Raji (cell line): ENCODE results near the gene RO60.

ENCODE experiments used
- POLR2A ChIP-seq: IDR thresholded peaks from 2 replicates; pipeline ENCODE4 v1.6.1; 2011; ENCODE audit warnings: low read depth, low read length, control low read depth; ENCODE audit not compliant: insufficient read depth

The RO60 gene

DNA sequence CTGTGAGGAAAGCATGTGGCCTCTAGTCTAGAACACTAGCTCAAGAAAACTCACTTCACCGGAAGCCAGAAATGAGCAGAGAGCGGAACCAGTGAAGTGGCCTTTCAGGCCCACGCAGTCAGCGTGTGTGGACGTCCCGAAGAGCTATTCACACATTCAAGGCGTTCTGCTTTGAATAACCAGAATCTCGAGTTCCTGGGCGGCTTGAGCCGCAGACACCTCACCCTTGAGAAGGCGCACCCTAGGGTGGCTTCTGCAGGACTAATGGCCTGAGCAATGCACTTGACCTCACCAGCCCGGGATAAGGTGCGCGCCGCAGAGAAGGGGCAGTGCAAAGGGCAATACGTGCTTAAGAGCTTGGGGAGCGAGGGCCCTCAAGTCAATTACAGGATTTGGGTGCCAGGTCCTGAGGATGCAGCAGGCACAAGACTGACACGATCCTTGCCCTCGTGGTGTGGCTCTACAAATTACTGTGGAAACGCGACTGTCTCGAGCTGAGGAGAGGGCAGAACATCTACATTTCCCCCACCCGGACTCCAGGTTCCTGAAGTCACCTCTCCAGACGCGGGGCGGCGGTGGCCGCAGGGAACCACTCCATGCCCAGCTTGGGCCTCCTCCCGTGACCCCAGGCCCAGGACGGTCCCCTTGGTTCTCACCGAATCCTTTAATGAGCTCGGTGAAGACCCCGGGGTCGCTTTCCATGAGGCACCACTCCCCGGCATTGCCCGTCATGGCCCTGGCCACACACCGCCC is 707 bp upstream of the RO60 start:
- peak; percentile 48 for TF ChIP-seq POLR2A

GRCh38 chr1:193060115-193060403 is 647 bp downstream of the RO60 start:
- TF ChIP-seq POLR2A = no peak

GRCh38 chr1:193060406-193060805 is 994 bp downstream of the RO60 start:
- TF ChIP-seq POLR2A = no peak

DNA sequence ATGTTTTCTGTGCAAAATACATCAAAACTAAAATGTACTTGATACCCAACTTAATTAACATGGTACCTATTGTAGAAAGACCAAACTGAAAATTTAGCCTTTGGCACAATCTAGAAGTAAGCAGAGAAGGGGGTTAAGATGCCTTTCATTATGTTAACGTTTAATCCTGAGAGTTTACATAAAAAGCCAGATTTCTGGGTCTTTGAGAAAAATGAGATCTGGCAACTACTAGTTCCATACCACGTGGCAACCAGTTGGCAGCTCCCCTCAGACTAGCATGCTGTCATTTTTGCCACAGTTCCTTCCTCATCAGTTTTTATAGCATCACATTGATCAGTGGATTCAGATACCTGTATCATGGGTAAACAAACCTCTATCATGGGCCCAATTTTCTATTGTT is 1.5 kb downstream of the RO60 start:
- TF ChIP-seq POLR2A = no peak

- no peak for TF ChIP-seq POLR2A
Measured at GRCh38 chr1:193062698-193063463, 3.5 kb downstream of the RO60 start.

- no peak for TF ChIP-seq POLR2A
Measured at GRCh38 chr1:193065954-193066353, 6.5 kb downstream of the RO60 start.

- TF ChIP-seq POLR2A = no peak
Measured at GRCh38 chr1:193066606-193067005, 7.2 kb downstream of the RO60 start.

DNA sequence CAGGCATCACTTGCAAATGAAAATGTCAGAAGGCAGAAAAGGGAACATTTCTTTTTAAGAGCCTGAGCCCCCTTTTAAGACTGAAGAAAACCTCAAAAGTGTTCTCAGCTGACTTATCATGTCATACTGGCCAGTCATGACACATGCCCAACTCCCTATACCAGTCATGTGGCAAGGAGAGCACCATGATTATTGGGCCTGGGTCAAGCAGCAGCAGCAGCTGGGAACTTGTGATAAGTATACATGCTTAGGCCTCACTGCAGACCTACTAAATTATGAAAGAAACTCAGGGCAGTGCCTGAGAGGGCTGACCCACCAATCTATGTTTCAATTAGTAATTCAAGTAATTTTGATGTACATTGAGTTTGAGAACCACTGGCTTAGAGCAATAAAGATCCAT is 8.6 kb downstream of the RO60 start:
- no peak for TF ChIP-seq POLR2A

DNA sequence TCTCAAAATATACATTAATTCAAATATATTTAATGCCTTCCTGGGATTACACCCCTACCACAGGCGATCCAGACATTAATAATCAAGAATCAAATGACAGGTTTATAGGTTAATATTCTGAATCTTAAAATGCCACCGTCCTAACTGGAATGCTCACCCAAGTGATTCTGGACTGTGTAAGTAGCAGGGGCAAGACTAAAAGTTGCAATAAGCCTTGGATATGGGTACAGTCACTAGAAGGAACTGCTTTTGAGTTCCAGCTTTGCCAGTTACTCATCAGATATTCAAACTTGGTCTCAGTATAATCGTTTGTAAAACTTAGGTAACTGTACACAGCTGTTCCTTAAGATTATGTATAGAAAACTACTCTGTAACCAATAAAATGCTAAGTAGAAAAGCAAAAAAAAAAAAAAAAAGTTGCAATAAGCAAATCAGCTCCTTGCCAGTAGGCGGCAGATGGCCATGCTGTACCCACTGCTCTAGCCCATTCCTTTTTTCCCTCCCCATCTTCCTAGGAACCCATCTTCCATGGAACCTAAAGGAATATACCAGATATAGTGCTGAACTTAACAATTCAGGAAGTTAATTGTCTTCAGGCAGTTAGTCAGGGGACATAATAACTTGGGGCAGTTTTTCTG is 10.5 kb downstream of the RO60 start:
- no peak for TF ChIP-seq POLR2A

- no peak for TF ChIP-seq POLR2A
Measured at GRCh38 chr1:193070386-193070753, 11.0 kb downstream of the RO60 start.

- TF ChIP-seq POLR2A = no peak
Measured at GRCh38 chr1:193070942-193071341, 11.5 kb downstream of the RO60 start.

DNA sequence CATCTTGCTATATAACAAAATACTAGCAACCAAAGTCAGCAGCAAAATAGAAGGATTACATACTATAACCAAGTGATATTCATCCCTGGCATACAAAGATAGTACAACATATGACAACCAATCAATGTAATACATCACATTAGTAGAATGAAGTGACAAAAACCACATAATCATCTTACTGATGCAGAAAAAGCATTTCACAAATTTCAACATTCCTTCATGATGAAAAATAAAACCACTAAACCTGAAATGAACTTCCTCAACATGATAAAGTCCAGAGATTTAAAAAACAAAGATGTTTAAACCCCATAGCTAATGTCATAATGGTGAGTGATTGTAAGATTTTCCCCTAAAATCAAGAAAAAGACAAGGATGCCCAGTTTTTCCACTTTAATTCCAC is 18.6 kb downstream of the RO60 start:
- TF ChIP-seq POLR2A = no peak

GRCh38 chr1:193079187-193079586 is 19.8 kb downstream of the RO60 start:
- TF ChIP-seq POLR2A = no peak

GRCh38 chr1:193083365-193084088 is 24.1 kb downstream of the RO60 start:
- no peak for TF ChIP-seq POLR2A

DNA sequence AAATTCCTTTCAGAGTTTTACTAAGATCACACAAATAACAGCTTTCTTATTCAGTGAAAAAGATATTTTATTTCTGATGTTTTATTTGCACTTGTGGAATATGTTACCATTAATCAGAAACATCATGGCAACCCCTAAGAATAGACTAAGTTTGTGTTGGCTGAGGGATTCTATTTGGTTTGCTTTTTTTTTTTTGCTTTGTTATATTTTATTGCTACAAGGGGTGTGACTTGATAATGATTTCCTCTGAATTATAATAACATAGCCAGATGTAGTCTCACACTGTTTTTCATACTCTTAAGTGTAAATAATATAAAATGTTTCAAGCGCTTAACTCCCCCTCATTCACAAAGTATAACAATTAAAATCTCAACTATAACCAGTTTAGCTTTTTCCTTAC is 25.9 kb downstream of the RO60 start:
- no peak for TF ChIP-seq POLR2A

GRCh38 chr1:193086342-193086741 is 26.9 kb downstream of the RO60 start:
- no peak for TF ChIP-seq POLR2A
